GM18867 (cell line): Measurements from ENCODE around the gene ZC3H6.
A peak's percentile ranks its signal among the peaks of the same experiment; 100 is the strongest.

ENCODE experiments used
- ATAC-seq: cut with Tn5 transposase; IDR thresholded peaks from one replicate; pipeline ENCODE4 v1.9.1; 2021; ENCODE audit warnings: mild to moderate bottlenecking, moderate library complexity; ENCODE audit not compliant: unreplicated experiment

Gene ZC3H6

GRCh38 chr2:112275311-112275886 is at the start of gene ZC3H6:
TSS of gene ZC3H6 (plus strand) at chr2:112275597. CDS start at chr2:112275995, 398 bp downstream.
- peak; percentile 94 for ATAC-seq

- no peak for ATAC-seq
These were observed 46.0 kb upstream of the ZC3H6 start for GRCh38 chr2:112229348-112229747.

- no peak for ATAC-seq
These were observed 45.0 kb upstream of the ZC3H6 start for GRCh38 chr2:112230371-112230770.

GRCh38 chr2:112239862-112240261 is 35.5 kb upstream of the ZC3H6 start:
- no peak for ATAC-seq

GRCh38 chr2:112242384-112242783 is 33.0 kb upstream of the ZC3H6 start:
- no peak for ATAC-seq

- no peak for ATAC-seq
These were observed 32.2 kb upstream of the ZC3H6 start for GRCh38 chr2:112243233-112243632.

GRCh38 chr2:112244854-112245253 is 30.5 kb upstream of the ZC3H6 start:
- no peak for ATAC-seq

- ATAC-seq, result no peak
These were observed 24.1 kb upstream of the ZC3H6 start for GRCh38 chr2:112251271-112251670.

- ATAC-seq, result no peak
These were observed 22.1 kb upstream of the ZC3H6 start for GRCh38 chr2:112253261-112253815.

GRCh38 chr2:112254466-112255240 is 20.7 kb upstream of the ZC3H6 start, which contains the start of gene ZC3H8:
TSS of gene ZC3H8 (minus strand) at chr2:112255042. CDS start at chr2:112254981, 61 bp downstream.
- peak; percentile 90 for ATAC-seq

GRCh38 chr2:112255875-112256274 is 19.5 kb upstream of the ZC3H6 start:
- ATAC-seq, result no peak

GRCh38 chr2:112256654-112257053 is 18.7 kb upstream of the ZC3H6 start:
- no peak for ATAC-seq

GRCh38 chr2:112257575-112257974 is 17.8 kb upstream of the ZC3H6 start:
- no peak for ATAC-seq

- ATAC-seq, result peak; percentile 42
These were observed 15.7 kb upstream of the ZC3H6 start for GRCh38 chr2:112259509-112260294.

- no peak for ATAC-seq
These were observed 15.1 kb upstream of the ZC3H6 start for GRCh38 chr2:112260295-112260625.

- no peak for ATAC-seq
These were observed 12.5 kb upstream of the ZC3H6 start for GRCh38 chr2:112262876-112263275.

GRCh38 chr2:112268547-112268946 is 6.8 kb upstream of the ZC3H6 start:
- ATAC-seq, result no peak

GRCh38 chr2:112272669-112273068 is 2.7 kb upstream of the ZC3H6 start:
- no peak for ATAC-seq

GRCh38 chr2:112273349-112273748 is 2.0 kb upstream of the ZC3H6 start:
- ATAC-seq, result no peak

- peak; percentile 50 for ATAC-seq
These were observed 733 bp downstream of the ZC3H6 start for GRCh38 chr2:112275887-112276773.
